ENCODE measurements around the gene MORN4. TPM values are rescaled to one million over a fixed set of nuclear protein-coding genes. Genes with fewer than 3 reads are reported as not detected.

Gene MORN4
- total RNA-seq, 4 donors from 2014 or later = 0.51 to 8.7 (median 2.1) TPM

DNA sequence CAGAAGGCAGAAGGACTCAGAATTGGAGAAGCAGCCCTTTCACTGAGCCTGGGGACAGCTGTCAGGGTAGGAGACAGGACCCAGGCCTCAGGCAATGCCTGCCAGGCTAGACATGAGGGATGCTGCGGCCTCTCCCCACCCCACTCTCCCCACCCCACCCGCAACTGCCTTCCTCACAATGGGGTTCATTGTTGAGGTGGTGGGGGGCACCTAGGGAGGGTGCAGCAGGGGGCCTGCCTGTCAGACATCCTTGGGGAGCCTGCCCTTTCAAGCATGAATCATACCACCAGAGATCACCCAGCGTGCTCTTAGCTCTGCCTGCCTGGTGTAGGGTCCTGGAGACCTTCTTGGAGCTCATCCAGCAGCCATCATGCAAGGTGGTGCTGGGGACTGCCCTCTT, 43.8 kb downstream of the MORN4 start, which contains the start of gene C10orf62:
Gene C10orf62, plus strand, starts transcription at position 243 of the 400 bp plus-strand sequence. CDS start 177 bp downstream, outside the sequence.
- DNase-seq (no peak), ATAC-seq (no peak)
- no peaks in the 10 kb centered on the region for H3K9me3 ChIP-seq
- intact Hi-C loops (cut with DNase I; ENCODE audit: low total_unique reads) (no loop called here), in situ Hi-C loops (cut with MboI; ENCODE audit: low sequenced_read_pairs in 4 of 4) (no loop called here)
- TF ChIP-seq POLR2A (IDR thresholded peaks at IDR 0.05) = no peak
- TF ChIP-seq, protein P1, sequence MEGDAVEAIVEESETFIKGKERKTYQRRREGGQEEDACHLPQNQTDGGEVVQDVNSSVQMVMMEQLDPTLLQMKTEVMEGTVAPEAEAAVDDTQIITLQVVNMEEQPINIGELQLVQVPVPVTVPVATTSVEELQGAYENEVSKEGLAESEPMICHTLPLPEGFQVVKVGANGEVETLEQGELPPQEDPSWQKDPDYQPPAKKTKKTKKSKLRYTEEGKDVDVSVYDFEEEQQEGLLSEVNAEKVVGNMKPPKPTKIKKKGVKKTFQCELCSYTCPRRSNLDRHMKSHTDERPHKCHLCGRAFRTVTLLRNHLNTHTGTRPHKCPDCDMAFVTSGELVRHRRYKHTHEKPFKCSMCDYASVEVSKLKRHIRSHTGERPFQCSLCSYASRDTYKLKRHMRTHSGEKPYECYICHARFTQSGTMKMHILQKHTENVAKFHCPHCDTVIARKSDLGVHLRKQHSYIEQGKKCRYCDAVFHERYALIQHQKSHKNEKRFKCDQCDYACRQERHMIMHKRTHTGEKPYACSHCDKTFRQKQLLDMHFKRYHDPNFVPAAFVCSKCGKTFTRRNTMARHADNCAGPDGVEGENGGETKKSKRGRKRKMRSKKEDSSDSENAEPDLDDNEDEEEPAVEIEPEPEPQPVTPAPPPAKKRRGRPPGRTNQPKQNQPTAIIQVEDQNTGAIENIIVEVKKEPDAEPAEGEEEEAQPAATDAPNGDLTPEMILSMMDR (IDR thresholded peaks at IDR 0.05 in 4 of 5, conservative IDR thresholded peaks at IDR 0.05 in 1 of 5) = no peak
- no peaks in the 10 kb centered on the region for H3K36me3 ChIP-seq
- no peaks in the 10 kb centered on the region for H3K27me3 ChIP-seq
- H3K27ac ChIP-seq = peak within 1 kb of the TSS in 1 of 4 donors; percentile 27
- H3K4me3 ChIP-seq = no peak within 1 kb of the TSS
- H3K4me1 ChIP-seq = peaks cover 3 to 17% of the 10 kb centered on the region in 2 donors

GRCh38 chr10:97587183-97587582, 46.1 kb downstream of the MORN4 start:
- intact Hi-C loops (cut with DNase I; ENCODE audit: low total_unique reads) (no loop called here), in situ Hi-C loops (cut with MboI; ENCODE audit: low sequenced_read_pairs in 4 of 4) (no loop called here)
- Histone ChIP-seq H3K9me3 (no peaks in the 10 kb centered on the region), H3K4me1 (peaks cover 6 to 24% of the 10 kb centered on the region in 2 donors), H3K36me3 (no peaks in the 10 kb centered on the region), H3K27me3 (no peaks in the 10 kb centered on the region), H3K27ac (peak overlapping the region; percentile 1 to 92 (median 28)), H3K4me3 (no peak overlapping the region)
- DNase-seq = no peak
- ATAC-seq = no peak
- TF ChIP-seq, protein P1 (IDR thresholded peaks at IDR 0.05 in 4 of 5, conservative IDR thresholded peaks at IDR 0.05 in 1 of 5) = no peak
- TF ChIP-seq POLR2A (IDR thresholded peaks at IDR 0.05) = no peak

GRCh38 chr10:97585439-97585811, 47.9 kb downstream of the MORN4 start:
- in situ Hi-C loops (cut with MboI; ENCODE audit: low sequenced_read_pairs in 4 of 4) = no loop called here
- DNase-seq (no peak), ATAC-seq (no peak)
- Histone ChIP-seq H3K4me1 (peaks cover 6 to 24% of the 10 kb centered on the region in 2 donors), H3K36me3 (no peaks in the 10 kb centered on the region), H3K27me3 (no peaks in the 10 kb centered on the region), H3K4me3 (peak overlapping the region in 1 of 4 donors; percentile 8), H3K9me3 (no peaks in the 10 kb centered on the region), H3K27ac (peak overlapping the region; percentile 83 to 94 (median 92))
- intact Hi-C loops (cut with DNase I; ENCODE audit: low total_unique reads) = no loop called here
- no peak for TF ChIP-seq POLR2A (IDR thresholded peaks at IDR 0.05)
- TF ChIP-seq, protein P1 (IDR thresholded peaks at IDR 0.05 in 4 of 5, conservative IDR thresholded peaks at IDR 0.05 in 1 of 5) = no peak

GRCh38 chr10:97584798-97585438, 48.4 kb downstream of the MORN4 start:
- Histone ChIP-seq H3K4me3 (peak overlapping the region in 1 of 4 donors; percentile 31), H3K36me3 (no peaks in the 10 kb centered on the region), H3K27ac (peak overlapping the region; percentile 83 to 94 (median 92)), H3K27me3 (no peaks in the 10 kb centered on the region), H3K9me3 (no peaks in the 10 kb centered on the region), H3K4me1 (peaks cover 6 to 24% of the 10 kb centered on the region in 2 donors)
- no peak for DNase-seq
- intact Hi-C loops (cut with DNase I; ENCODE audit: low total_unique reads) (no loop called here), in situ Hi-C loops (cut with MboI; ENCODE audit: low sequenced_read_pairs in 4 of 4) (no loop called here)
- TF ChIP-seq, protein P1 (IDR thresholded peaks at IDR 0.05 in 4 of 5, conservative IDR thresholded peaks at IDR 0.05 in 1 of 5) = no peak
- TF ChIP-seq POLR2A (IDR thresholded peaks at IDR 0.05) = no peak
- ATAC-seq = peak in 1 of 2 donors; percentile 40
